Occipital lobe (tissue), 2 donors: ENCODE data around the gene SLC9A2. TPM values are rescaled to one million over a fixed set of nuclear protein-coding genes. Genes with fewer than 3 reads are reported as not detected.

Experiments used
- DNase-seq: peaks from one replicate; lab custom pipeline; 2025; lab: John Stamatoyannopoulos, UW
- total RNA-seq: library from RNA; depleted of rRNA; stranded (reverse); fragments of >200 nt; gene quantifications from one replicate; pipeline ENCODE4 v1.2.3, GENCODE V29; 2014

SLC9A2 gene
- total RNA-seq, 1 donor from 2014 or later: 2.0 TPM

DNA sequence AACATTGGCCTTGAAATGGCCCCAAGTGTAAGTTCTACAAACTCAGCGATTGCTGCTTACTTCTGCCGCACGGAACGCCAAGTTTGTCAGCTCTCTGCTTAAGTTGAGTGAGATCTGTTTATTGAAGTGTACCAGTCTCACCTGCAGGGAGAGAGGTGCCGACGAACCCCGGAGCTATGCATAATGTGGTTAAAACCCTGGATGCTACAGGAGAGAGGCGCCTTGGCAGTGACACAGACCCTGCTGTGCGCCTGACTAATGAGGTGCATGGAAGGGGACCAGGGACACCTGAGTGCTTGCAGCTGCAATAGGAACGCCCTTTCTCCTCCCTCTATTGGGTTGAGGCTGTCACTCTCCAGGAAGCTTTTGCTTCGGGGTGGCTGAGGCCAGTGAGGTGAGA lies 979 bp downstream of the SLC9A2 start:
- no peak for DNase-seq

DNA sequence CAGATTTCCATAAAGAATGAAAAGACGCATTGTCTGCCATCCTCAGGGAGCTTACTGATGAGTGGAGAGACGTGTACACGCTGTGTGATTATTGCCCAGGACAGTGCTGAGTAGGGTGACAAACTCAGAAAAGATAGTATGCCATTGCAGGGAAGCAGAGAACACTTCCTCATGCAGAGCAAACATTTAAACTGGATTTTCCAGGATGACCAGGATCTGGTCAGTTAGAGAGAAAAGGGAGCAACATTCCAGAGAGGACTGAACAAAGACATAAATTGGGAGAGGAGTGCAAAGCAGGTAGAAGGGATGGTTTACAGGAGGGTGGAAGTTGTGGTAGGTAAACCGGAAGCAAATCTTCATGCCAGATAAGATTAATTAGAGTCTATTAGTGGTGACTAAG lies 2.3 kb downstream of the SLC9A2 start:
- no peak for DNase-seq

DNA sequence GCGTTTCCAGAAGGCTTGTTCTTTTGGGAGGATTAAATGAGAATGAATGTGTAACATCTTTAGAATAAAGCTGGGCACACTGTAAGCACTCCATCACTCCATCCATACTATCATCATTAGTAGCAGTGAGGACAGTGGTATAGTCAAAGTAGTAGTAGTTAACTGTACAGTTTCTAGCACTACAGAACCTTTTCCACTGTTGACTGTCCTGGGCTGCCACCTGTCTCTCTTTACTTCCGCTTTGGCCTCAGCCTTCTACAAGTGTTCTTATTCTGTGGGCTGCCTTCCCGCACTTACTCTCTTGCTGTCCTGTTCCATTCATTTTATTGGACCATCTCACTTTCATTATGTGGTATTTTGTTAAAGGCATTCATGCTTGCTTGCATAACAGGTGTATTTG lies 3.3 kb downstream of the SLC9A2 start:
- DNase-seq: no peak

DNA sequence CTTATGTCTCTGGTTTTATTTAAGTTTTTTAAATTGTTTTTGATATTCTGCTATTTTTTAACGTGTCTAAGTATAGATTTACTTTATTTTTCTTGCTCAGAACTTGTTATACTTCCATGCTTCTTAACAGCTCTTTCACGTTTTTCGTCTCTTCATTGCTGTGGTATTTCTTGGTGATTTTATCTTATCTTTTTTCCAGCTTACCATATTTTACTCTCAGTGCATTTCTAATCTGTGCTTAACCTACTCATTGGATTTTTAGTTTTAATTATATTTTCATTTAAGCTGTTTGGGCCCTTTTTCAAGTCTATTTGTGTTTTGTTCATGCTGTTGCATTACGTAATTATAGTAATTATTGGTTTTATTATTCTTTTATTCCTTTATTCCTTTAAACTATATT lies 11.1 kb downstream of the SLC9A2 start:
- no peak for DNase-seq

DNA sequence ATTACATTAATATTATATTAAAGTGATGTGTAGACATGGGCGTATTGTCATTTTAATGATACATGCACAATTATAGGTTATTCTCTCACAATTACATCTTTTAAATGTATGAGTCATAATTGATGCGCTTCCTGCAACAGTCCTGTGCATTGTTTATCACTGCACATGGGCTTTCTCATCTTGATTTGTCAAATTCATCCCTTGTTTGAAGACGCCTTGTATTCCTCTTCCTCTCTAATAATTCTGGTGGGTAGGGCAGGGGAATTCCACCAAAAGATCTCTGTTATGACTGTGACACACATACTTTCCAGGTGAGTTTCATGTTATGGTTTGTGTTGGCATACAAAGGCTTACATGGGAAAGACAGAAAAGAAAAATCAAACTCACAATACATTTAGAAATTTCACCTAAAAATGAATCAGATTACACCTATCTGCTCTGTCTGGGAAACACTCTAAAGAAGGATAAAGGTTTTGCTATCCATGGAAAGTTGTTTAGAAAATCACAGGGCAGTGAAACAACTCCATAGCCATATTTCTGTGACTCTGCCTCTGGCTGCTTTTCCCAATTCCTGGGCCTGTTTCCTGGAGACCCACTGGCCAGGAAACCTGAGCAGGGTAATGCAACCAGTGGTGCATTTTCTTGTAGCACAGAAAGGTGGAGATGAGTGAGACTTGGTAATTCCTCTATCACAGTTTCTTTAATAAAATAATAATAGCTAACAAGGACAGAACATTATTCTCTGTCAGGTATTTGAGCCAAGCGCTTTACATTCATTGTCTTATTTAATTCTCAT lies 13.2 kb downstream of the SLC9A2 start:
- no peak for DNase-seq

DNA sequence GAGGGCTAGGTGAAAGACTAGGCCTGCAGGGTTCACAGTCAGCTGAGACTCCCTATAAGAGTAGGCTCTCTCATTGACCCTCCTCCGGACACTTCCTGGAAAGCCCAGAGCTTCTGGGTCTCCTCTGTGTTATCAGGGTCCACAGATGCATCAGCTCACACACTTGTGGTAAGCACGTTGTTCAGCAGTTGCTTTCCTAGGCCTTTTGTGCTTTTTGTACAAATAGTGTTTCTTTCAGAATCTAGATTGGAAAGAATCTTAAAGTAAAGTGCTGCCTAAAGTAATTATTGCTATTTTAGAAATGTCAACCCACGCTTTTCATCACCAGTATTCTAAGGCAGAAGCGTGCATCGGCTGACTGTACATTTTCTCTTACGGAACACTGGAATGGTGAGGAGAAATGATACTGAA lies 15.5 kb downstream of the SLC9A2 start:
- DNase-seq: no peak

DNA sequence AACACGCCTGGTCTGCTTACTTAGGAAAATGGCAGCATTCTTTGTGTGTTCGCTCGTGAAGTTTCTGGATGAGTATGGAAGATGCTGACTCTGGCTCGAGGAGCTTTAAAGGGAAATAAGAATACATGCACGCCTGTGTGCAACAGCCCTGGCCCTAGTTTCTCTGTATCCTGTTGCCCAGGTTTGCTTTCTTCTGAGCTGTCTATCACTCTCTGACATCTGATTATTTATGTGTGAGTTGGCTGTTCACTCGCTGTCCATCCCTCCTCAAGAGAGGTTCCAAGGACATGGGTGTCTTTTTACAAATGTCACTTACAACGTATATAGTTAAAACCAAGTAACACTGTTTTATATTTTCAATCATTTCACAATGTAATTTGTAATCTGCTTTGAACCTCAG lies 16.0 kb downstream of the SLC9A2 start:
- no peak for DNase-seq

DNA sequence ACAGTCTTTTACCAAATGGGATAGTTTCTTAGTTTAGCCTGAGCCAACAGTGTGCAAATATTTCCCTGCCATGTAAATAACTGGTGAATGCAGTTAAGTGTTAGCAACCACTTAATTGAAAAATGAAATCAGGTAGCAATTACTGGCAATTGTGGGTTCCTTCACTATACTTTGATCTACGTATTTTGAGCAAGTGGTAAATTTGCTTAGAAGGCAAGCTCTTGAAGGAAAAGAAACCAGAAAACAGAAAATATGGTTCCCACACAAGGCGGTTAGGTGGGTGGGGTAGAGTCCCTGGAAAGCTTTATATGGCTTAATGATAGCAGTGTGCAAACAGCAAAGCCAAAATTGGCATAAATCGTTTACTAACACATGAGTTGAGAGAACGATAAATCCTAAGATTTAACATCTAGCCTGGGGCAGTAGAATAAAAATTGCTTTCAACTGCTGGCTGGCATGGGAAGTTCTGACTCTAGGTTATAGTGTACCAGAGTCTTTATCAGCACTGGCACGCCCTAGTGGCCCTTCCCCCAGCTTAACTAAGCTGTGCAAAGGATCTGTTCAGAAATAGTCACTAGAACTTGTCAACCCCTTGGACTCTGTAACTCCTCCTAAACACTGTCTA lies 17.0 kb downstream of the SLC9A2 start:
- DNase-seq: no peak

DNA sequence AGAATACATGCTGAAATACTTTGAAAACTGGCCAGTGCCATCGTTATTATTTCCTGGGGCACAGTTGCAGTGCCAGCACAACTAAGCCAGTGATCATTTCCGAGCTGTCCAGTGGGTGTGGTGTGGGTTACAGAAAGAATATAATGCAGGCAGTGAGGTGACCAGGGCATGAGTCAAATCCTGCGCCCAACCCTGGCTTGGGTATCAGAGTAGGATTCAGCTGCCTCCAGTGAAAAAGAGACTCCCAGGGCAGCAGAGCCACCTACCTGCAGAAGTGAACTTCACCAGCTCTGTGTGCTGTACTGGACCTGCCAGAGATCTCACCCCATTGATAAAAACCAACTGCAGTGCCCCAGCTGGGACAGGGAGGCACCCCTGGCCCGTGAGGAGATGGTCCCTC lies 18.0 kb downstream of the SLC9A2 start:
- DNase-seq: no peak

DNA sequence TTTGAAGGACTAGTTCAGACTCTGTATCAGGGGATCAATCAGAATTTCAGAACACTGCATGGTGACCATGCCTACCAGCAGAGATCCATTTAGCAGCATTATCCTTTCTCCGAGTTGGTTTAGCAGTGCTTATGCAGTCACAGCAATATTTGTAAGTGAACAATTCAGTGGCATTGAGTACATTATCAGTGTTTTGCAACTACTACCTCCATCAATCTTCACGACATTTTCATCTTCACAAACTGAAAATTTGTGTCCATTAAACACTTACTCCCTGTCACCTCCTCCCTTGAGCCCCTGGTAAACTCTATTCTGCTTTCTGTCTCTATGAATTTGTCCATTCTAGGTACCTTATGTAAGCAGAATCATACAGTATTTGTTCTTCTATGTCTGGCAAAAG lies 20.1 kb downstream of the SLC9A2 start:
- no peak for DNase-seq

DNA sequence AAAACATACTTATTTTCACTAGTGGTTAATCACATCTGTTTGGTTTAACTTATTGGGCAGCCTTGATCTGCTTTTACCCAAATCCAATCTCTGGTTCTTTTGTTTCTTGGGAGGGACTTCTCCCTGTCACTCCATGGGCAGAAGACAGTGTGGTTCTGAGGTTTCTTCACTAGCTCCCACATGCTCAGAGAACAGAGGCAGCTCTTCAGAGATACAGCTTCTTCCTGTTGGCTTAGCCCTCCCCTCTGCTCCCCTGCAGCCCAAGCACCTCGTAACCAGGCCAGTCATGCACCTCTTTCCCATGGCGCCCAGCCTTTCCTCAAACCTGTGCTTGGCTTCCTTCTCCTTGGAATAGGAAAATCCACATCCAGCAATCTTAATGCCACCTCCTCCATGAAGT lies 32.8 kb downstream of the SLC9A2 start:
- no peak for DNase-seq

DNA sequence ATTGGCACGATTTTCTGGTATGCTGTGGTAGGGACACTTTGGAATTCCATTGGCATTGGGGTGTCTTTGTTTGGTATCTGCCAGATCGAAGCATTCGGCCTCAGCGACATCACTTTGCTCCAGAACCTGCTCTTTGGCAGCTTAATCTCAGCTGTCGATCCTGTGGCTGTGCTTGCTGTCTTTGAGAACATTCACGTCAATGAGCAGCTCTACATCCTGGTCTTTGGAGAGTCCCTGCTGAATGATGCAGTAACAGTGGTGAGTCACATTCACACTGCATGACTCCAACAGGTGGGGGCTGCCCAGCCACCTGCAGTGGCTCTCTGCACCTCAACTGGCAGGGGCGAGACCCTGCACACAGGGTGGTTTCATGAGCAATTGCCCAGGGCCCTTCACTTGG lies 38.4 kb downstream of the SLC9A2 start:
- no peak for DNase-seq

DNA sequence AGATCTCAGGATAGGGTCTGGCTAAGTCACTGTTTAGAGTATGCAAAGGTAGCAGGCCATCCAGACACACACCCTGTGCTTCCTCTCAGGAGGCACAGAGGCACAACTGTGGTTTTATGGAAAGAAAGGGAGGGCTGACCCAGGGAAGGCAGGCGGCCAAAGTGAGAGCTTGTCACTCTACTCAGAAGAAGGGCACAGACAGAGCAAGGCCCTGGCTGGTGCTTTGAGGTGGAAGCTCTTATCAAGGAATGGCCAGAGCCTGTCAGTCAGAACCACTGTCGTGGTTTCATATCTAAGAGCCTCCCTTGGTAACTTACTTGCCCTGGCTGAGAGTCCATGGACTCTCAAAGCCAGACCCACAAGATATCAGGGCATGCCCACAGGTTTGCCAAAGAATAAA lies 40.7 kb downstream of the SLC9A2 start:
- no peak for DNase-seq

DNA sequence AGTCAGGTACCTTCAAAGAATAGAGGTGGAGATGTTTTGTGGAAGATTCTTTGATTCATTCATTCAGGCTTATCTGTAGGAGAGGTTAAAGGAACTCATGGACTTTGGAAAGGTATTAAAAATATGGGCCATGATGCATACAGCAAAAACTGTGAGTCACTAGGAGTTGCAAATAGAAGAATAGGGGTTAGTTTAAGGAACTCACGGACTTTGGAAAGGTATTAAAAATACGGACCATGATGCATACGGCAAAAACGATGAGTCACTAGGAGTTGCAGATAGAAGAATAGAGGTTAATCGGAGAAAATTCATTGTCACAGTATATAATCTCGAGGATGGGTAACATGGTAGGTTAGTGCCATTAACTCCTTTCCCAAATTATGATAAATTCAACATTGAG lies 41.2 kb downstream of the SLC9A2 start:
- no peak for DNase-seq

DNA sequence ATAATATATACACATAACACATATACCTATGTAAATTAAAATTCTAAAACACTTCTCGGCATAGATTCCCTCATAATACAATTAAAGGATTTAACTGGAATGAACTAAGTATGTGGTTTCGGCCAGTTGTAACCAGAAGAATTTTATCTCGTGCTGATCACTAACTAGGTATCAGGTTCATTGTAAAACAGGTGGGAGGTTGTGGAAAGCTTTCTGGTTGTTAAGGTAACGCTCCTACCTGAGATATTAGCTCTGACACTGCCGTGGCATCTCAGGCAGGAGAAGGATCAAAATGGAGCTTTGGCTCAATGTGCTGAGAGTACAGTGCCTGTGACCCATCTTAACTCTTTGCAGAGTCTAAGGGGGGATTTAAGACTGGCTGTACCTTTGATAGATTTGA lies 42.5 kb downstream of the SLC9A2 start:
- no peak for DNase-seq

DNA sequence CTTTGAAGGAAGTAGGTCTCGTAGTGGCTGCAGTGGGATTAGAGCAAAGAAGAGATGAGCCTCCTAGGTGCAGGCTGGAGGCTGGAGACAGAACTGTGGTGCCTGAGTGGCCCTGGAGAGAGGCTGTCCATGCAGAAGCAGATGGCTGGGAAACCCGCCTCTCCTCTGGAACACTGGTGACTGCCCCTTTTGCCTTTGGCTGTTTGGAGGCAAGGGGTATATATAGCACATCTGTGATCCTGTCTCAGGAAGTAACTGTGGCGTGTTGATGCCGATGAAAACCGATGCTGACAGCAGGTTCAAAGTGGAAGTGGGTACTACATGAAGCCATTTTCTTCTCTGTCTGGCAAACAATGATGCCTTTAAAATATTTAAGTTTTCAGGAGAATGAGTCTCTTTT lies 43.5 kb downstream of the SLC9A2 start:
- no peak for DNase-seq

DNA sequence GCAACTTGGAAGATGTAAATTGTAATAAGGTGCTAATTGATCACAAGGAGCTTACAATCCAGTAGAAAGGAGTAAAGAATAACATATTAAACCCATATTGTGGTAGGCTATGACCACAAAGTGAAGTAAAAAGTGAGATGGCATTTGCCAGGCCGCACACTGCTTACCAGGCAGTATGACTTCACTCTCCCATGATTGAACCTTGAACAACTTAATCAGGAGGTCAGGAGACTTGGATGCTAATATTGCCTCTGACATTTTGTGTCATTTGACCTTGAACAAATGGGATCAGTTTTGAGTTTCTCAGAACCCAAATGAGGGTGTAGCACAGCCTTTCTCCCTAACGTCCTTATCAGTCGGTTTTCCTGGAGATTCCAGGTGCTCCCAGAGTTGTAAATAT lies 44.0 kb downstream of the SLC9A2 start:
- no peak for DNase-seq

DNA sequence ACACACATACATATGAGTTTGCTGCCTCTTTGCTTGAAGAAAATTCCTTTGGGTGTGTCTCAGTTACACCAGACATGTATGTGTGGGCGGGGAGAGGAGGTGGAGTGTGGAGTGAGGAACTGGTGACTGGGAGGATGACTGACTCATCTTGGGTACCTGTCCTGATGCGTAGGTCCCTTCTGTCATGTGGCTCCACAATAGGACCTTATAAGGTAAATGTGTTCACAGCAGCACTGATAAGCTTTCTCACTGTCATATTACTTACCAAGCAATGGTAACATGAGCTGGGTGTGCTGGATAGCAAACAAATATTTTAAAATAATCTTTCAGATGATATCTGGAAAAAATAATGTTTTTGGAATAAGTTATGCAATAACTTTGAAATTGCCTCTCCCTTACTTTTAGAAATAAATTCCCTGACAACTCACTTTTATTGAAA lies 45.1 kb downstream of the SLC9A2 start:
- peak; percentile 13 for DNase-seq

DNA sequence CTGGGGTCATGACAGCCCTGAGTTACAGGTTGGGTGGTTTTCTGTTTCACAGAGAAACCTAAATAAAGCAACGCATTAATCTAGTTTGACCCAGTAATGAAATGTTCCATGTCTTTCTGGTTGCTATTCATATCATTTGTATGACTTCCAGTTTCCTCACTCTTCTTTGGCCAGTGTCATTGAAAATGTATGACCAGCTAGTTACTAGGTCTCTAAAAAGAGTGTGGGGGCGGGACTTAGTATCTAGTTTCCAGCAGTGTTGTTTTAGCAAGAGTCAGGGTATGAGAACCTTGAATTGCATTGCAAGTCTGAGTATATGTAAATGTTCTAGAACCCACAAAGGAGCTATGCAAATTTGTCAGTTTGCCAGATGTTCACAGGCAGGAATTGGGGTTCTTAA lies 47.7 kb downstream of the SLC9A2 start:
- no peak for DNase-seq

DNA sequence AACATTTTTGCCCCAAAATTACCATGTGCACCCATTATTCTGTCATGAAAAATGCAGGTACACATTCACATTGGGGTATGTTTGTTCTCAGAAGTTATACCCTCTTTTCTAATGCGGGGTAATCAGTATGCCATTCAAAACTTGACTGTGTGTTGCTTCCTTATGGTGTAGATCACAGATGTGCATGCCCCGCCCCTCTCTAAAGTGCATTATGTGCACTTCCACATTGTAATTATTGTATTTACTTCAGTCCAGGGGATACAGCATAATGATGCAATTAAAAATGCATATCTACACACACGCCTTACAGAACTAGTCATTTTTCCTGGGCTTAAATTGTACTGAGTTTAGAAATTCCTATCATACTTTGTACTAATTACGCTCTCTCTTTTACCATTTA lies 48.8 kb downstream of the SLC9A2 start:
- no peak for DNase-seq

DNA sequence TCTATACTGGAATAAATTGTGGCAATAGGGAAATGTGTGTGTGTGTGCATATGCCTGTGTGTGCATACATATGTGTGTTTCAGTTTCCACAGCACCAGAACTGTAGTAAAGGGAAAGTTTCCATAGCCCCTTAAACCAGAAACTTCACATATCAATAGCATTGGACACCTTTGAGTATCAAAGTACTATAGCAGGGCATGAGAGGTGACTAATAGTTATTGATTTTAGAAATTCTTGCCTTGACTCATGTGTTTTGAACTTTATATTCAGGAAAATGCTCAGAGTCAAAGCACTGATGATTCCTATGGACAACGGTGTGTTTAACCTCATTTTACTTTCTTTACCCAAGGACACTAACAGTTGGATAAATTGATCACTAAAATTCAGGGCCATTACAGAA lies 50.0 kb downstream of the SLC9A2 start:
- DNase-seq: no peak

DNA sequence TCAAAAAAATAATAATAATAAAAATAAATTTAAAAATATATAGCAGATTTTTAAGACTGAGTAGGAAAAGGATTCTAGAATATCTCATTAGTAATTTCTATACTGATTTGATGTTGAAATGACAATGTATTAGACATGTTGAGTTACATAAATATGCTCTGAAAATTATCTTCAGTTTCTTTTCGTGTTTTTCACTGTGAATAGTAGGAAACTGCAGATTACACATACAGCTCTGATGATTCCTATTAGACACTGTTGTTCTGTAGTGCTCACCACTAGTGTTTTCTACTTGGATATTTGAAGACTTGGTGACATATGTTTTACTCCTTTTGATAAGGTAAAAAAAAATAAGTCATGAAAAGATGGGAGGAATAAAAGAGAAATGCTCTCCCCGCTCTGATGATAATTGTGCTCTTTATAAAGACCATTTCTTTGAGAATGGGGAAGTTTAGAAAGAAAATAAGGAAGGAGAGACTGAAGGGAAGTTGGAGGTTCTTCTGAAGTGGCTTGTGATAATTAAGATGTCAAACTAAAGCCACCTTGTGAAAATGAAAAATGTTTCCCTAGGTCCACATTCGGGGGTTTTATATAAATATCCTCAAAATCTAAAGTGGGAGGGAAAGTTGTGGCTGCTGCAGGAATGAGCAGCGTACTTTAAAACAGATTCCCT lies 52.9 kb downstream of the SLC9A2 start:
- DNase-seq: no peak

DNA sequence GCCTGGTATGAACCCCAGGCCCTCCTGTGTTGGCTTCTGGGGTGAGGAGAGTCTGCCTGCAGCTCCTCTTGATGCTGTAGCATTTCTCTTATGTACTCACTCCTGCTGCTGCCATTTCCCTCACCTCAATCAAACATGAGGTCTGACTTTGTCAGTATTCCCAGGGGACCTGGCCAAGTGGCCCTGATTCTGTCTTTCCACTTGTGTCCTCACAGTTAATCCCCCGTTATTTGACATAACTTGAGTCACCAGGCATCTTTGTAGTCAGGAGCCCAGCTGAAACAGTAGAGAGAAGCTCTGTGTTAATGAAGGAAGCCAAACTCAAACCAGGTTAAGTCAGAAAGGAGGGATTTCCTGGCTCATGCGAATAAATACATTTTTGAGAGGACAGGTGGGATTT lies 55.0 kb downstream of the SLC9A2 start:
- DNase-seq: no peak
